COLO668 (cell line): ENCODE measurements around the gene TNFRSF17.
"Not testable (repeated sequence)": the region's sequence is repeated elsewhere in the genome, so short reads cannot be mapped to it uniquely, and the experiment has no call there.

ENCODE experiments used
- DNase-seq: peaks from one replicate; lab custom pipeline; 2025; ENCODE audit not compliant: unreplicated experiment; lab: John Stamatoyannopoulos, UW

Gene TNFRSF17

GRCh38 chr16:11964761-11965551 lies at the start of gene TNFRSF17:
TNFRSF17 (plus strand) TSS chr16:11965210; CDS start chr16:11965325, 115 bp downstream.
- no peak for DNase-seq

GRCh38 chr16:11915644-11916523 lies 49.1 kb upstream of the TNFRSF17 start, which contains the start of gene GSPT1:
GSPT1 (minus strand) TSS chr16:11915956; CDS start chr16:11915720, 236 bp downstream.
- DNase-seq, result peak; percentile 99

GRCh38 chr16:11916524-11917285 lies 48.3 kb upstream of the TNFRSF17 start:
- peak; percentile 72 for DNase-seq

- DNase-seq, result not testable (repeated sequence)
Observed at GRCh38 chr16:11924046-11924445, 41.0 kb upstream of the TNFRSF17 start.

- not testable (repeated sequence) for DNase-seq
Observed at GRCh38 chr16:11927350-11927749, 37.7 kb upstream of the TNFRSF17 start.

GRCh38 chr16:11941945-11942344 lies 23.1 kb upstream of the TNFRSF17 start, which contains the start of gene NPIPB2:
NPIPB2 (minus strand) TSS chr16:11942045; CDS start chr16:11942045, 0 bp downstream.
- DNase-seq, result not testable (repeated sequence)

- DNase-seq, result no peak
Observed at GRCh38 chr16:11946433-11946832, 18.6 kb upstream of the TNFRSF17 start.

- no peak for DNase-seq
Observed at GRCh38 chr16:11948819-11949218, 16.2 kb upstream of the TNFRSF17 start.

- DNase-seq, result peak; percentile 26
Observed at GRCh38 chr16:11949527-11949926, 15.5 kb upstream of the TNFRSF17 start.

GRCh38 chr16:11950388-11950787 lies 14.6 kb upstream of the TNFRSF17 start:
- no peak for DNase-seq

- DNase-seq, result not testable (repeated sequence)
Observed at GRCh38 chr16:11953576-11953975, 11.4 kb upstream of the TNFRSF17 start.

- DNase-seq, result no peak
Observed at GRCh38 chr16:11955713-11956123, 9.3 kb upstream of the TNFRSF17 start.

GRCh38 chr16:11956558-11956957 lies 8.5 kb upstream of the TNFRSF17 start:
- DNase-seq, result no peak

- DNase-seq, result no peak
Observed at GRCh38 chr16:11957591-11958395, 7.2 kb upstream of the TNFRSF17 start.

GRCh38 chr16:11962457-11962856 lies 2.6 kb upstream of the TNFRSF17 start:
- DNase-seq, result not testable (repeated sequence)

GRCh38 chr16:11962978-11963377 lies 2.0 kb upstream of the TNFRSF17 start:
- not testable (repeated sequence) for DNase-seq

GRCh38 chr16:11963706-11964105 lies 1.3 kb upstream of the TNFRSF17 start:
- DNase-seq, result no peak

- no peak for DNase-seq
Observed at GRCh38 chr16:11966173-11966572, 1.2 kb downstream of the TNFRSF17 start.

- DNase-seq, result no peak
Observed at GRCh38 chr16:11967195-11967911, 2.3 kb downstream of the TNFRSF17 start.
